DND-41 (cell line): ENCODE results near the gene JPH3.
"Not testable (repeated sequence)": the region's sequence is repeated elsewhere in the genome, so short reads cannot be mapped to it uniquely, and the experiment has no call there.

Experiments
- ATAC-seq: fragments of 200-7000 bp; cut with Tn5 transposase; 3 replicates; pipeline ENCODE4 v1.9.1; 2021; ENCODE audit warnings: low read depth; ENCODE audit not compliant: insufficient read depth
- DNase-seq: peaks from one replicate; pipeline ENCODE4 v3.0.0-alpha.2; 2020
- H2AFZ ChIP-seq: 2 replicates; pipeline ENCODE4 v1.6.0; 2012; ENCODE audit warnings: low read depth, low read length
- H3K27ac ChIP-seq: 2 replicates; pipeline ENCODE4 v1.5.1; 2012; ENCODE audit warnings: low read length, inconsistent platforms
- H3K27me3 ChIP-seq: fragments of 200-600 bp; sonication (generic); 2 replicates; pipeline ENCODE4 v1.6.0; 2012; ENCODE audit warnings: low read length, mild to moderate bottlenecking, inconsistent platforms; ENCODE audit not compliant: insufficient read depth, poor library complexity
- H3K36me3 ChIP-seq: 2 replicates; pipeline ENCODE4 v1.5.1; 2012; ENCODE audit warnings: low read length, inconsistent platforms; ENCODE audit not compliant: insufficient read depth
- H3K4me1 ChIP-seq: 2 replicates; pipeline ENCODE4 v1.5.1; 2012; ENCODE audit warnings: mild to moderate bottlenecking, low read length; ENCODE audit not compliant: insufficient read depth
- H3K4me2 ChIP-seq: 2 replicates; pipeline ENCODE4 v1.6.0; 2012; ENCODE audit warnings: mild to moderate bottlenecking, moderate library complexity, low read length, inconsistent platforms; ENCODE audit not compliant: insufficient read depth
- H3K4me3 ChIP-seq, 2 experiments: fragments of 200-600 bp in 1 of 2; shearing (Covaris generic) in 1 of 2; 2 replicates each; pipeline ENCODE4 v1.5.1; 2012 to 2016; ENCODE audit warnings: inconsistent platforms in 2 of 2, low read length in 2 of 2, mild to moderate bottlenecking in 2 of 2, low read depth in 1 of 2, moderate library complexity in 1 of 2
- H3K79me2 ChIP-seq: 2 replicates; pipeline ENCODE4 v1.6.0; 2012; ENCODE audit warnings: low read length, inconsistent platforms; ENCODE audit not compliant: insufficient read depth
- H3K9ac ChIP-seq: 2 replicates; pipeline ENCODE4 v1.6.0; 2012; ENCODE audit warnings: low read depth, mild to moderate bottlenecking, inconsistent platforms, low read length, moderate library complexity
- H3K9me3 ChIP-seq: 2 replicates; pipeline ENCODE4 v1.5.1; 2012; ENCODE audit warnings: low read length, moderate library complexity, mild to moderate bottlenecking, inconsistent platforms; ENCODE audit not compliant: insufficient read depth, severe bottlenecking
- H4K20me1 ChIP-seq: 2 replicates; pipeline ENCODE4 v1.6.0; 2012; ENCODE audit warnings: low read length; ENCODE audit not compliant: insufficient read depth
- EZH2 ChIP-seq: IDR thresholded peaks from 3 replicates; pipeline ENCODE4 v1.6.1; 2012; ENCODE audit warnings: borderline replicate concordance, low read depth, mild to moderate bottlenecking, moderate library complexity, low read length, inconsistent platforms; ENCODE audit not compliant: severe bottlenecking
- TF ChIP-seq, protein P1 (sequence below): IDR thresholded peaks from 2 replicates; pipeline ENCODE4 v1.5.1; 2012; ENCODE audit warnings: borderline replicate concordance, low read length, moderate library complexity, mild to moderate bottlenecking; ENCODE audit not compliant: poor library complexity, severe bottlenecking; ENCODE audit errors: extremely low read depth

The JPH3 gene

GRCh38 chr16:87680272-87680644 lies 78.0 kb downstream of the JPH3 start:
- Histone ChIP-seq H3K79me2 (no peaks in the 10 kb centered on the region), H3K4me2 (no peak overlapping the region), H3K27ac (no peak overlapping the region), H3K27me3 (no peaks in the 10 kb centered on the region), H2AFZ (no peak overlapping the region), H3K9me3 (no peaks in the 10 kb centered on the region), H3K36me3 (no peaks in the 10 kb centered on the region), H3K4me1 (no peaks in the 10 kb centered on the region), H4K20me1 (no peaks in the 10 kb centered on the region), H3K4me3 (no peak overlapping the region), H3K9ac (no peak overlapping the region)
- no peak for DNase-seq
- no peak for TF ChIP-seq EZH2
- TF ChIP-seq, protein P1, sequence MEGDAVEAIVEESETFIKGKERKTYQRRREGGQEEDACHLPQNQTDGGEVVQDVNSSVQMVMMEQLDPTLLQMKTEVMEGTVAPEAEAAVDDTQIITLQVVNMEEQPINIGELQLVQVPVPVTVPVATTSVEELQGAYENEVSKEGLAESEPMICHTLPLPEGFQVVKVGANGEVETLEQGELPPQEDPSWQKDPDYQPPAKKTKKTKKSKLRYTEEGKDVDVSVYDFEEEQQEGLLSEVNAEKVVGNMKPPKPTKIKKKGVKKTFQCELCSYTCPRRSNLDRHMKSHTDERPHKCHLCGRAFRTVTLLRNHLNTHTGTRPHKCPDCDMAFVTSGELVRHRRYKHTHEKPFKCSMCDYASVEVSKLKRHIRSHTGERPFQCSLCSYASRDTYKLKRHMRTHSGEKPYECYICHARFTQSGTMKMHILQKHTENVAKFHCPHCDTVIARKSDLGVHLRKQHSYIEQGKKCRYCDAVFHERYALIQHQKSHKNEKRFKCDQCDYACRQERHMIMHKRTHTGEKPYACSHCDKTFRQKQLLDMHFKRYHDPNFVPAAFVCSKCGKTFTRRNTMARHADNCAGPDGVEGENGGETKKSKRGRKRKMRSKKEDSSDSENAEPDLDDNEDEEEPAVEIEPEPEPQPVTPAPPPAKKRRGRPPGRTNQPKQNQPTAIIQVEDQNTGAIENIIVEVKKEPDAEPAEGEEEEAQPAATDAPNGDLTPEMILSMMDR = no peak
- no peak for ATAC-seq

DNA sequence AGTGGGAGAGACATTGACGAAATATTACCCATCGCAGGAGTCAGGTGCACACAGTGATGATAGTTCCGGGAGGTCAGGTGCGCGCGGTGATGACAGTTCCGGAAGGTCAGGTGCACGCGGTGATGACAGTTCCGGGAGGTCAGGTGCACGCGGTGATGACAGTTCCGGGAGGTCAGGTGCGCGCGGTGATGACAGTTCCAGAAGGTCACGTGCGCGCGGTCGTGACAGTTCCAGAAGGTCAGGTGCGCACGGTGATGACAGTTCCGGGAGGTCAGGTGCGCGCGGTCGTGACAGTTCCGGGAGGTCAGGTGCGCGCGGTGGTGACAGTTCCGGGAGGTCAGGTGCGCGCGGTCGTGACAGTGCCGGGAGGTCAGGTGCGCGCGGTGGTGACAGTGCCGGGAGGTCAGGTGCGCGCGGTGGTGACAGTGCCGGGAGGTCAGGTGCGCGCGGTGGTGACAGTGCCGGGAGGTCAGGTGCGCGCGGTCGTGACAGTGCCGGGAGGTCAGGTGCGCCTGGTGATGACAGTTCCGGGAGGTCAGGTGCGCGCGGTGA lies 78.8 kb downstream of the JPH3 start:
- not testable (repeated sequence) for H3K79me2 ChIP-seq, H2AFZ ChIP-seq, ATAC-seq, DNase-seq, H3K9ac ChIP-seq, H3K4me1 ChIP-seq, H3K27ac ChIP-seq, H4K20me1 ChIP-seq, H3K27me3 ChIP-seq, H3K9me3 ChIP-seq, H3K4me3 ChIP-seq, H3K4me2 ChIP-seq, H3K36me3 ChIP-seq

DNA sequence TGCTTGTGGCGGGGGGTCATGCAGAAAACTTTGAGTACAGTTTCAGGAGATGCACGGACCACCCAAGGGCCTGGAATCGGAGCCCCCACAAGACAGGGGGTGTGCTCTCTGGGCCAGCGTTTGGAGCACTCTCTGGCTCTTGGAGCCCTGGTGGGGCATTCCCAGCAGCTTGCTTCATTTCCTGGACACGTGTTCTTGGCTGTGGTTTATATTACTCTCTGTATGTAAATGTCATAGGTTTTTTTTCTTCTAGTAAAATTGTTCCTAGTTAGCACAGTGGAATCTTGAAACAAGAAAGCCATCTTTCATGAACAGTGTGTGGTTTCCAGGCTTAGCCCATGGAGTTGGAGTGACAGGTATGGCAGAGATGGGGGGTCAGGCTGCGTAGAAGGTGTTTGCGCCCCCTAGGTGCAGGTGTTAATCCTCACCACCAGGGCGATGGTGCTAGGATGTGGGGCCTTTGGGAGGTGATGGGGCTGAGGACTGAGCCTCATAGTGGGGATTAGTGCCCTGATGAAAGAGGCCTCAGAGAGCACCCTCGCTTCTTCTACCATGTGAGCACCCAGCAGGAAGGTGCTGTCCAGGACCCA lies 79.8 kb downstream of the JPH3 start:
- no peak for DNase-seq
- TF ChIP-seq, protein P1 = peak; percentile 47
- no peak for TF ChIP-seq EZH2

GRCh38 chr16:87682852-87683399 lies 80.6 kb downstream of the JPH3 start:
- no peak for ATAC-seq
- no peak overlapping the region for H3K4me3 ChIP-seq

More for the DNA sequence above, 79.8 kb downstream of the JPH3 start:
- Histone ChIP-seq H3K36me3 (no peaks in the 10 kb centered on the region), H3K4me2 (no peak overlapping the region), H3K79me2 (no peaks in the 10 kb centered on the region), H3K4me3 (no peak overlapping the region), H4K20me1 (no peaks in the 10 kb centered on the region), H3K27ac (no peak overlapping the region), H3K27me3 (no peaks in the 10 kb centered on the region), H3K9ac (no peak overlapping the region), H3K9me3 (no peaks in the 10 kb centered on the region), H3K4me1 (no peaks in the 10 kb centered on the region), H2AFZ (no peak overlapping the region)
- peak; percentile 53; the same call in 1 of the 3 replicates for ATAC-seq

More at GRCh38 chr16:87682852-87683399, 80.6 kb downstream of the JPH3 start:
- Histone ChIP-seq H3K4me1 (no peaks in the 10 kb centered on the region), H3K36me3 (no peaks in the 10 kb centered on the region), H3K27me3 (no peaks in the 10 kb centered on the region), H2AFZ (no peak overlapping the region), H3K27ac (no peak overlapping the region), H3K4me2 (no peak overlapping the region), H3K9ac (no peak overlapping the region), H3K79me2 (no peaks in the 10 kb centered on the region), H3K9me3 (no peaks in the 10 kb centered on the region), H4K20me1 (no peaks in the 10 kb centered on the region)
- no peak for DNase-seq
- TF ChIP-seq EZH2 = no peak
- TF ChIP-seq, protein P1 = no peak
